HuH-7 (cell line): ENCODE measurements around the gene SEC24A.
A peak's percentile ranks its signal among the peaks of the same experiment; 100 is the strongest.
"Not testable (repeated sequence)": the region's sequence is repeated elsewhere in the genome, so short reads cannot be mapped to it uniquely, and the experiment has no call there.

ENCODE experiments used
- DNase-seq: peaks from one replicate; pipeline ENCODE4 v3.0.0; 2011; ENCODE audit warnings: low spot score

Gene SEC24A

DNA sequence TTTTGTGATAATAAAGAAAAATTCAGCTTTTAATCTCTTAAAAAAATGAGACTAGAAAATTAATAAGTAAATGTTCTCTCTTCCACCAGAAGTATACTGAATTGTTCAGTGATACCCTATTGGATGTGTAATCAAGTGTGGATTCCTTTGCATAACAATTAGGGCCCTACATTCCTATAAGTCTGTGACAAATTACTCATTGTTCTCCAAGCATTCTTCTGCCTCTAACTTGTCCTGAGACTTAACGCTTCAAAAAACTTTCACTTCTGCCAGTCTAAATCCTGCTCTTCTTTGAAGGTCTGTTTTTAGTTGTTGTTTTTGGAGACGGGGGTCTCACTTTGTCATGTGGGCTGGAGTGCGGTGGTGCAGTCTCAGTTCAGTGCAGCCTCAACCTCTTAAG, 100.8 kb downstream of the SEC24A start:
- DNase-seq: no peak

DNA sequence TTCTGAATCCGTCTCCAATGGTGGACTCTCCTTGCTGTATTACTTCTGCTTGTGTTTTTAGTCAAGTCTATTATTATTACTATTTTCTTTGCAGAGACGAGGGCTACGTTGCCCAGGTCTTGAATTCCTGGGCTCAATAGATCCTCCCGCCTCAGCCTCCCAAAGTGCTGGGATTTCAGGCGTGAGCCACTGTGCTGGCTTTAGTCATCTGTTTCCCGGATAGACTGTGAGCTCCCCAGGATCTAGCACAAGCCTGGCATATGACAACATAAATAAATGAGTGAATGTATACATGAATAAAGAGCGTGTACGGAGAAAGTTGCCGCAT, 109.6 kb downstream of the SEC24A start:
- no peak for DNase-seq

DNA sequence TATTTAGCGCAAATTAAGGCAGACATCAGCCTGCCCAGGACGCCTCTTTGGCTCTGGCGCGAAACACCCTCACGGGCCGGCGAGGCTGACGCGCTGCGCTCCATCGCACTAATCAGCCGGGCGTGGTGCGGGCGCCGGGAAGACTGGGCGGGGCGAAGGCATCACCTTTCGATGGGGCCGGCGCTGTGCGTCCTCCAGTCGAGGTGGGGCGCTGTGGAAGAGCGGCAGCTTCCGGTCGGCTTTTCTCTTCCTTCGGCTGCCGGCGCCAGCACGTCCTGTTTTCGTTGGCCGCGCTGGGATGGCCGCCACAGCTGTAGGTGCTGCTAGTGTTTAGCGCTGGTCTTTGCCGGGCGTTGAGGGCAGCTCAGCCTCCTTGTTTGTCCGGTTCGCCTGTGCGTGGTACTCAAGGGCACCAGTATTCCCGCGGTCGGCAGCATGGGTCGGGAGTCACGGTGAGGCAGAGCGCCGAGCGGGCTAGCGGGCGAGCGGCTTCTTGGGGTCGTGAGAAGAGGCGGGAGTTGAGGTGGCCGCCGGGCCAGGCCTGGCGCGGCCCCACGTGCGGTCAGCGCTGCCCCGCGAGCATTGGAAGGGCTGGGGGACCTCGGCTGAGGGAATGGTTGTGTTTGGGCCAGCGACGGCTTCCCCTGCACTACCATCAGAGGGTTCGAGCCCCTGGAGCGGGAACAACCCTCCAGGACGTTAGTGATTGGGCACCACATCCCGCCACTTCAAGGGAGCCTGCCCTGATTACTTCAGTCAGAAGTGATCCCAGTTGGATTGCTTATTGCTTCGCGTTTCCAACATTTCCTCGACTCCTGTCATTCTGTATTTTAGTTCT, 110.1 kb downstream of the SEC24A start, which contains the start of gene DDX46:
TSS of gene DDX46 (plus strand) at position 276 of the 838 bp plus-strand sequence. CDS start at position 436, 160 bp downstream.
- DNase-seq: peak; percentile 82

DNA sequence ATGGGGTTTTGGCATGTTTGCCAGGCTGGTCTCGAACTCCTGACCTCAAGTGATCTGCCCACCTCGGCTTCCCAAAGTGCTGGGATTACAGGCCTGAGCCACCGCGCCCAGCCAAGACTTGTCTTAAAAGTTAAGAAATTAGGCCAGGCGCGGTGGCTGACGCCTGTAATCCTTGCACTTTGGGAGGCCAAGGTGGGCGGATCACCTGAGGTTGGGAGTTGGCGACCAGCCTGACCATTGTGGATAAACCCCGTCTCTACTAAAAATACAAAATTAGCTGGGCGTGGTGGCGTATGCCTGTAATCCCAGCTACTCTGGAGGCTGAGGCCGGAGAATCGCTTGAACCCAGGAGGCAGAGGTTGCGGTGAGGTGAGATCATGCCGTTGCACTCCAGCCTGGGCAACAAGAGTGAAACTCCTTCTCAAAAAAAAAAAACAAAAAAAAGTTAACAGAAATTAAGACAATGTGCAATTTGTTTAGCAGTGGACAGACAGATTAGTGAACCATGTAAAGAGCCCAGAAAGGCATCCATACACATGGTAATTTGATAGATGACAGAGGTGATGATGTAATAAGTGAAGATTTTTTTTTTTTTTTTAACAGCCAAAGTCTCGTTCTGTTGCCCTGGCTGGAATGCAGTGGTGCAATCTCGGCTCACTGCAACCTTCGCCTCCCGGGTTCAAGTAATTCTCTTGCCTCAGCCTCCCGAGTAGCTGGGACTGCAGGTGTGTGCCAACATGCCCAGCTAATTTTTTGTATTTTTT, 119.1 kb downstream of the SEC24A start:
- DNase-seq: not testable (repeated sequence)

DNA sequence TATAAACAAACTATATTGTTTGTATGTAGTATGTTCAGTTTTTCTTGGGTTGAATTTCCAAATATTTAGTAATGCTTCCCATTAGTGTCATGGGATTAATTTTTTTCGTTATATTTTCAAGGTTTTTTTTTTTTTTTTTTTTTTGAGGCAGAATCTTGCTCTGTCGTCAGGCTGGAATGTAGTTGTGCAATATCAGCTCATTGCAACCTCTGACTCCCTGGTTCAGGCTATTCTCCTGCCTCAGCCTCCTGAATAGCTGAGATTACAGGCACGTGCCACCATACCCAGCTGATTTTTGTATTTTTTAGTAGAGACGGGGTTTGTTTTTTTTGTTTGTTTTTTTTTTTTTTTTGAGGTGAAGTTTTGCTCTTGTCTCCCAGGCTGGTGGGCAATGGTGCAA, 120.6 kb downstream of the SEC24A start:
- no peak for DNase-seq

DNA sequence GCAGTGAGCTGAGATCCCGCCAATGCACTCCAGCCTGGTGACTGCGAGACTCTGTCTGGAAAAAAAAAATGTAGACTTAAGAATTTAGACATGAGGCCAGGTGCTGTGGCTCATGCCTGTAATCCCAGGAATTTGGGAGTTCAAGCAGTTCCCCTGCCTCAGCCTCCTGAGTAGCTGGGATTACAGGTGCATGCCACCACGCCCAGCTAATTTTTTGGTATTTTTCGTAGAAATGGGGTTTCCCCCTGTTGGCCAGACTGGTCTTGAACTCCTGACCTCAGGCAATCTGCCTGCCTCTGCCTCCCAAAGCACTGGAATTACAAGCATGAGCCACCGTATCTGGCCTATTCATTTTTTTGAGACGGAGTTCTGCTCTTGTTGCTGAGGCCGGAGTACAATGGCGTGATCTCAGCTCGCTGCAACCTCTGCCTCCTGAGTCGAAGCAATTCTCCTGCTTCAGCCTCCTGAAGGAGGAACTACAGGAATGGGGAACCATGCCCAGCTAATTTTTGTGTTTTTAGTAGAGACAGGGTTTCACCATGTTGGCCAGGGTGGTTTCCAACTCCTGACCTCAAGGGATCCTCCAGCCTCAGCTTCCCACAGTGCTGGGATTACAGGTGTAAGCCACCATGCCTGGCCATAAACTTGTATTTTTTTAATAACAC, 124.0 kb downstream of the SEC24A start:
- no peak for DNase-seq

DNA sequence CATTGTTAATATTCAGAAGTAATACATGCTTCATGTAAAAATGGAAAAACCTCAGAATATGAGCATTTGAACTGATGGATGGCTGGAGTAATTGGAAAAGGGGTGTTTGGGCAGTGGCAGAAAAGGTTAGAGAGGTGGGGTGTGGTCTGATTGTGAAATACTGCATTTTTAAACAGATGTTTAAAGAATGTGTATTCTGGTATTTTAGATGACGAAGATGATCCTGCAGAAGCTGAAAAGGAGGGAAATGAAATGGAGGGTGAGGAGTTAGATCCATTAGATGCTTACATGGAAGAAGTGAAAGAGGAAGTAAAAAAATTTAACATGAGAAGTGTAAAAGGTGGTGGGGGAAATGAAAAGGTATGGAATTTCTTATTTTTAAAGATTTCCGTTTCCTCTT, 128.8 kb downstream of the SEC24A start:
- no peak for DNase-seq
